Esophagus muscularis mucosa (tissue), 4 donors: ENCODE results near the gene PPP2R5D. TPM values are rescaled to one million over a fixed set of nuclear protein-coding genes. Genes with fewer than 3 reads are reported as not detected.
A peak's percentile ranks its signal among the peaks of the same experiment; 100 is the strongest.

ENCODE experiments used
- DNase-seq: peaks from one replicate; pipeline ENCODE4 v3.0.0-alpha.2; 2017; ENCODE audit errors: extremely low spot score
- H3K27ac ChIP-seq, 4 donors: fragments of 200-600 bp; sonication (generic); replicated peaks in 1 of 4; 1 replicate in 3 of 4; 2 replicates in 1 of 4; pipeline ENCODE4 v1.5.1; 2016 to 2019; ENCODE audit warnings: mild to moderate bottlenecking in 1 of 4
- H3K27me3 ChIP-seq, 4 donors: fragments of 200-600 bp; sonication (generic); one replicate each; pipeline versions ENCODE4 v1.5.1 to v1.6.0; 2016 to 2019
- H3K36me3 ChIP-seq, 4 donors: fragments of 200-600 bp; sonication (generic); one replicate each; pipeline ENCODE4 v1.5.1; 2016 to 2019
- H3K4me1 ChIP-seq, 4 donors: fragments of 200-600 bp; sonication (generic); one replicate each; pipeline ENCODE4 v1.5.1; 2016 to 2019
- H3K4me3 ChIP-seq, 4 donors: fragments of 200-600 bp; sonication (generic); 1 replicate in 2 of 4; 2 replicates in 2 of 4; pipeline ENCODE4 v1.5.1; 2016 to 2019; ENCODE audit warnings: mild to moderate bottlenecking in 4 of 4, moderate library complexity in 1 of 4
- H3K9me3 ChIP-seq, 4 donors: fragments of 200-600 bp; sonication (generic); 1 replicate in 3 of 4; 2 replicates in 1 of 4; pipeline ENCODE4 v1.5.1; 2016 to 2019
- EP300 ChIP-seq: sonication (generic); formaldehyde crosslinking; IDR thresholded peaks from one replicate; pipeline ENCODE4 v1.6.1; 2017; ENCODE audit warnings: antibody characterized with exemption
- POLR2A ChIP-seq: fragments of 450-650 bp; IDR thresholded peaks from one replicate; pipeline ENCODE4 v1.6.1; 2017; ENCODE audit warnings: antibody characterized with exemption, moderate library complexity, mild to moderate bottlenecking, low read depth
- POLR2AphosphoS5 ChIP-seq, 2 donors: sonication (generic); formaldehyde crosslinking; IDR thresholded peaks; one replicate each; pipeline ENCODE4 v1.6.1; 2017; ENCODE audit warnings: antibody characterized with exemption in 2 of 2
- WGBS: methylation state at CpG from one replicate; pipeline ENCODE4 v1.1.5; 2018; 5-methylcytosine and 5-hydroxymethylcytosine counted together
- intact Hi-C: fragments of 100-400 bp; cut with DNase I; formaldehyde crosslinking; loops from one replicate; pipeline ENCODE4 v1.15.1; 2023
- total RNA-seq, 4 donors: library from RNA; depleted of rRNA; stranded (reverse); fragments of >200 nt; gene quantifications; one replicate each; pipeline versions ENCODE4 v1.1.0 to v1.2.1, GENCODE V29; 2016
- TF ChIP-seq, protein P1 (sequence below), 3 experiments: fragments of 200-600 bp in 2 of 3; fragments of 450-650 bp in 1 of 3; sonication (generic) in 2 of 3; IDR thresholded peaks; one replicate each; pipeline ENCODE4 v1.5.1; 2017 to 2019; ENCODE audit warnings: antibody characterized with exemption in 3 of 3, mild to moderate bottlenecking in 2 of 3, moderate library complexity in 1 of 3

PPP2R5D gene
- total RNA-seq, 4 donors from 2014 or later = 35.3 to 48.2 (median 42.4) TPM

DNA sequence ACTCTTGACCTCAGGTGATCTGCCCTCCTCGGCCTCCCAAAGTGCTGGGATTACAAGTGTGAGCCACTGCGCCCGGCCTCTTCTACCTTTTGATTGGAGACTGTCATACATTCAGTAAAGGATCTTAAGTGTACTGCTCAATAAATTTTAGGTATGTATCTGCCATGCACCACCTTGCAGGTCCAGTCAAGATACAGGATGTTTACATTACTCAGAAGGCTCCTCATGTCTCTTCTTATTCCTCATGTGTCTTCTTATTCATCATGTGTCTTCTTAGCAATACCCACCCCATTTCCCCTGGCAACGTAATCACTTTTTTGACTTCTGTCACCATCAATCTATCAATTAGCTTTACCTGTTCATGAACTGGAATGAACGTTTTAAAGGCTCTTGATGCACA lies 21.5 kb downstream of the PPP2R5D start:
- TF ChIP-seq POLR2AphosphoS5 (IDR thresholded peaks at IDR 0.05) = no peak
- TF ChIP-seq, protein P1, sequence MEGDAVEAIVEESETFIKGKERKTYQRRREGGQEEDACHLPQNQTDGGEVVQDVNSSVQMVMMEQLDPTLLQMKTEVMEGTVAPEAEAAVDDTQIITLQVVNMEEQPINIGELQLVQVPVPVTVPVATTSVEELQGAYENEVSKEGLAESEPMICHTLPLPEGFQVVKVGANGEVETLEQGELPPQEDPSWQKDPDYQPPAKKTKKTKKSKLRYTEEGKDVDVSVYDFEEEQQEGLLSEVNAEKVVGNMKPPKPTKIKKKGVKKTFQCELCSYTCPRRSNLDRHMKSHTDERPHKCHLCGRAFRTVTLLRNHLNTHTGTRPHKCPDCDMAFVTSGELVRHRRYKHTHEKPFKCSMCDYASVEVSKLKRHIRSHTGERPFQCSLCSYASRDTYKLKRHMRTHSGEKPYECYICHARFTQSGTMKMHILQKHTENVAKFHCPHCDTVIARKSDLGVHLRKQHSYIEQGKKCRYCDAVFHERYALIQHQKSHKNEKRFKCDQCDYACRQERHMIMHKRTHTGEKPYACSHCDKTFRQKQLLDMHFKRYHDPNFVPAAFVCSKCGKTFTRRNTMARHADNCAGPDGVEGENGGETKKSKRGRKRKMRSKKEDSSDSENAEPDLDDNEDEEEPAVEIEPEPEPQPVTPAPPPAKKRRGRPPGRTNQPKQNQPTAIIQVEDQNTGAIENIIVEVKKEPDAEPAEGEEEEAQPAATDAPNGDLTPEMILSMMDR (IDR thresholded peaks at IDR 0.05) = no peak
- no peak for TF ChIP-seq EP300
- no peak for TF ChIP-seq POLR2A
- Histone ChIP-seq H3K27ac (no peak overlapping the region), H3K4me1 (no peaks in the 10 kb centered on the region), H3K9me3 (no peaks in the 10 kb centered on the region), H3K4me3 (no peak overlapping the region), H3K27me3 (no peaks in the 10 kb centered on the region), H3K36me3 (peaks cover 34 to 74% (median 58%) of the 10 kb centered on the region in 4 donors)
- no peak for DNase-seq
- WGBS = 90% methylated on average over 5 of the region's 5 CpGs
- intact Hi-C loops = no loop called here

DNA sequence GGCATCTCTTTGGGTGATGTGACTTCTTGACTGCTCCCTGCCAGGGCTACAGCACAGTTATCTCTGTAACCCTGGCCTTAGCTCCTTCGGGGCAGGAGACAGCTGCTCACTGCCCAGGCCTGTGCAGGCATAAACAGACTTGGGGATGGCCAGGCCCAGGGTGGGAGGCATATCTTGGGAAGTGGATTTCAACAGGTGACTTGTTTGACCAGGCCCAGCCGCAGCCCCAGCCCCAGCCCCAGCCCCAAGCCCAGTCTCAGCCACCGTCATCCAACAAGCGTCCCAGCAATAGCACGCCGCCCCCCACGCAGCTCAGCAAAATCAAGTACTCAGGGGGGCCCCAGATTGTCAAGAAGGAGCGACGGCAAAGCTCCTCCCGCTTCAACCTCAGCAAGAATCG lies 21.9 kb downstream of the PPP2R5D start:
- Histone ChIP-seq H3K36me3 (peaks cover 37 to 74% (median 63%) of the 10 kb centered on the region in 4 donors), H3K27ac (no peak overlapping the region), H3K9me3 (no peaks in the 10 kb centered on the region), H3K4me3 (no peak overlapping the region), H3K4me1 (no peaks in the 10 kb centered on the region), H3K27me3 (no peaks in the 10 kb centered on the region)
- intact Hi-C loops = no loop called here
- DNase-seq = no peak
- 93% methylated on average over 11 of the region's 11 CpGs for WGBS
- TF ChIP-seq EP300 = no peak
- no peak for TF ChIP-seq POLR2AphosphoS5 (IDR thresholded peaks at IDR 0.05)
- no peak for TF ChIP-seq POLR2A
- TF ChIP-seq, protein P1 (IDR thresholded peaks at IDR 0.05) = no peak

DNA sequence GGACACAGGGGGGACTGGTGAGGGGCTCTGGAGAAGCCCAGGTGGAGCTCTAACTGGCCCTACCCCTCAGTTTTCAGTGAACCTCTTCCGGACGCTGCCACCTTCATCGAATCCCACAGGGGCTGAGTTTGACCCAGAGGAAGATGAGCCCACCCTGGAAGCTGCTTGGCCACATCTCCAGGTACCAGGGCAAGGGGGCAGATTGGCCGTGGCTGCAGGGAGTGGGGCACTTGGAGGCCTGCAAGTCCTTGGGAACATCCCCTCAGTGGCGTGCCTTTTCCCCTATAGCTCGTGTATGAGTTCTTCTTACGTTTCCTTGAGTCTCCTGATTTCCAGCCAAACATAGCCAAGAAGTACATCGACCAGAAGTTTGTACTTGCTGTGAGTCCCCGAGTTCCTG lies 22.8 kb downstream of the PPP2R5D start:
- peaks cover 37 to 77% (median 70%) of the 10 kb centered on the region in 4 donors for H3K36me3 ChIP-seq
- peaks cover 0 to 6% (median 2%) of the 10 kb centered on the region in 4 donors for H3K4me1 ChIP-seq
- H3K9me3 ChIP-seq = no peaks in the 10 kb centered on the region
- no peak for TF ChIP-seq POLR2AphosphoS5 (IDR thresholded peaks at IDR 0.05)
- TF ChIP-seq, protein P1 (IDR thresholded peaks at IDR 0.05) = no peak
- TF ChIP-seq POLR2A = no peak
- TF ChIP-seq EP300 = no peak
- DNase-seq = no peak
- no peak overlapping the region for H3K27ac ChIP-seq
- H3K4me3 ChIP-seq = no peak overlapping the region
- H3K27me3 ChIP-seq = no peaks in the 10 kb centered on the region
- intact Hi-C loops = no loop called here
- 92% methylated on average over 8 of the region's 9 CpGs for WGBS

DNA sequence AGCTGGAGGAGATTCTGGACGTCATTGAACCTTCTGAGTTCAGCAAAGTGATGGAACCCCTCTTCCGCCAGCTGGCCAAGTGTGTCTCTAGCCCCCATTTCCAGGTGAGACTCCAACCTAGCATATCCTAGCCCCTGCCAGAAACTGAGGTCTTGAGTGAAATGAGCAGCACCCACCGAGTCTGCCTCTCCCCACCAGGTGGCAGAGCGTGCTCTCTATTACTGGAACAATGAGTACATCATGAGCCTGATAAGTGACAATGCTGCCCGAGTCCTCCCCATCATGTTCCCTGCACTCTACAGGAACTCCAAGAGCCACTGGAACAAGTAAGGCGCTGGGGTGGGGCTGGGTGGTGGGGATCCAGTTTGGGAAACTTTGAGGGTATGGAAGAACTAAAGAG lies 24.8 kb downstream of the PPP2R5D start:
- intact Hi-C loops = no loop called here
- Histone ChIP-seq H3K27ac (peak overlapping the region in 1 of 4 donors; percentile 8), H3K27me3 (no peaks in the 10 kb centered on the region), H3K4me1 (peaks cover 10 to 20% (median 16%) of the 10 kb centered on the region in 4 donors), H3K9me3 (no peaks in the 10 kb centered on the region), H3K36me3 (peaks cover 37 to 72% (median 69%) of the 10 kb centered on the region in 4 donors), H3K4me3 (no peak overlapping the region)
- WGBS = no CpG with 5 or more reads among the region's 6 CpGs
- no peak for DNase-seq
- TF ChIP-seq EP300 = no peak
- TF ChIP-seq, protein P1 (IDR thresholded peaks at IDR 0.05) = peak; percentile 24 to 36 (median 26)

DNA sequence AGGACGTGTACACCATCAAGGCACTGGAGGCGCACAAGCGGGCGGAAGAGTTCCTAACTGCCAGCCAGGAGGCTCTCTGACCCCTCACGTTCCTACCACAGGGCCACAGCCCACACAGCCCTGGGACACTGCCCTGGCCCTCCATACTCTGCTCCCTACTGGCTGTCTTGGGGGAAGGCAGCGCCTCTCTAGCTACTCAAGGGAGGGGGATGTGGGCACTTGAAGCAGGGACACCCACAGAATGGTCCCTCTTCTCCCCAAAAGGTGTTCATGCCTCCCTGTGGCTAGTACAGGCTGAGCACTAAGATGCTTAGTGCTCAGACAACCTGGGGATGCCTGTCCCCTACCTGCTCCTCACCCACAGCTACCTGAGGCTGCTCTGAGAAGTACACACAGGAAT lies 26.8 kb downstream of the PPP2R5D start:
- DNase-seq = no peak
- Histone ChIP-seq H3K9me3 (no peaks in the 10 kb centered on the region), H3K36me3 (peaks cover 37 to 64% (median 61%) of the 10 kb centered on the region in 4 donors), H3K27me3 (no peaks in the 10 kb centered on the region), H3K4me3 (no peak overlapping the region), H3K4me1 (peaks cover 29 to 39% (median 33%) of the 10 kb centered on the region in 4 donors), H3K27ac (no peak overlapping the region)
- TF ChIP-seq, protein P1 (IDR thresholded peaks at IDR 0.05) = no peak
- no peak for TF ChIP-seq POLR2AphosphoS5 (IDR thresholded peaks at IDR 0.05)
- no peak for TF ChIP-seq POLR2A
- no peak for TF ChIP-seq EP300
- intact Hi-C loops = loop anchor here (5.0 to 10.0 kb wide), 2 partner anchors 106 to 131 kb away; no protein-coding TSS in a partner anchor
- 69% methylated on average over 6 of the region's 6 CpGs for WGBS
